Measurements from ENCODE around the gene RBFOX1. TPM values are rescaled to one million over a fixed set of nuclear protein-coding genes. Genes with fewer than 3 reads are reported as not detected.

The RBFOX1 gene
- total and polyA plus RNA-seq, 2 donors (not counting 1 experiment from before 2014, with no cell fraction given) = not detected

DNA sequence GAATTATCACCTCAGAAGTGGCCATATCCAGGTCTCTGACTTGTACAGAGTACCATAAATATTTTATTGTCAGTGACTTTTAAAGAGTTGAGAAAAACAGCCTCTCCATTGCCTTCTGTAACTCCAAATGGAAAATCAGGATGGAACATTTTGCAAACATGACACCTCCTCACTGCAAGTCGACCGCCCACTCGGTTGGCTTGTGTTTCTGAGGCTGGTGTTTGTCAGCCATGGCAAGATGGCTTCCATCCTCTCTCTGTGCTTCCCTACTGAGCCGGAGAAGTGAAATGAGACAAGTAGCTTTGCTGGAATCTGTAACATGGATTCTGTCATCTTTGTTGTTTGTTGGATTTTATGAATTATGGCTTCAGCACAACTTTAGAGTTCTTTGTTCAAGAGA, 172.8 kb downstream of the RBFOX1 start:
- Mint-ChIP-seq H3K27ac (no peak overlapping the region), H3K4me1 (no peaks in the 10 kb centered on the region), H3K27me3 (no peaks in the 10 kb centered on the region), H3K9me3 (ENCODE audit: insufficient read depth) (peaks cover 2% of the 10 kb centered on the region), H3K4me3 (no peak overlapping the region)
- Histone ChIP-seq H3K27ac (ENCODE audit: low read length in 2 of 2) (no peak overlapping the region), H2AFZ (ENCODE audit: insufficient read depth, low read depth, low read length, poor library complexity, severe bottlenecking) (no peak overlapping the region), H3K9me3 (ENCODE audit: control extremely low read depth in 1 of 3, control insufficient read depth in 2 of 3, insufficient read depth in 1 of 3, low read length in 2 of 3) (no peaks in the 10 kb centered on the region), H3K9ac (ENCODE audit: low read length) (no peak overlapping the region), H3K4me1 (ENCODE audit: control insufficient read depth in 2 of 2, insufficient read depth in 2 of 2, low read length in 2 of 2) (no peaks in the 10 kb centered on the region), H3K4me2 (replicated peaks; ENCODE audit: low read depth, low read length, poor library complexity, severe bottlenecking) (no peak overlapping the region), H3K4me3 (ENCODE audit: control extremely low read depth in 1 of 5, extremely low read depth in 1 of 5, insufficient read depth in 1 of 5, low read depth in 2 of 5, low read length in 4 of 5) (no peak overlapping the region), H3K79me2 (ENCODE audit: control insufficient read depth, insufficient read depth, low read length) (no peaks in the 10 kb centered on the region), H4K20me1 (ENCODE audit: control insufficient read depth, insufficient read depth, low read length, poor library complexity, severe bottlenecking) (no peaks in the 10 kb centered on the region), H3K27me3 (replicated peaks in 1 of 4; ENCODE audit: control extremely low read depth in 1 of 4, control insufficient read depth in 3 of 4, insufficient read depth in 4 of 4, low read length in 3 of 4) (no peaks in the 10 kb centered on the region), H3K36me3 (replicated peaks in 1 of 2; ENCODE audit: control extremely low read depth in 1 of 2, control insufficient read depth in 1 of 2, extremely low read depth in 1 of 2, insufficient read depth in 2 of 2, low read length in 1 of 2) (no peaks in the 10 kb centered on the region)
- no peak for TF ChIP-seq EZH2 (IDR thresholded peaks at IDR 0.05; ENCODE audit: borderline replicate concordance, insufficient read depth, low read depth, low read length, poor library complexity, severe bottlenecking)
- TF ChIP-seq, protein P1, sequence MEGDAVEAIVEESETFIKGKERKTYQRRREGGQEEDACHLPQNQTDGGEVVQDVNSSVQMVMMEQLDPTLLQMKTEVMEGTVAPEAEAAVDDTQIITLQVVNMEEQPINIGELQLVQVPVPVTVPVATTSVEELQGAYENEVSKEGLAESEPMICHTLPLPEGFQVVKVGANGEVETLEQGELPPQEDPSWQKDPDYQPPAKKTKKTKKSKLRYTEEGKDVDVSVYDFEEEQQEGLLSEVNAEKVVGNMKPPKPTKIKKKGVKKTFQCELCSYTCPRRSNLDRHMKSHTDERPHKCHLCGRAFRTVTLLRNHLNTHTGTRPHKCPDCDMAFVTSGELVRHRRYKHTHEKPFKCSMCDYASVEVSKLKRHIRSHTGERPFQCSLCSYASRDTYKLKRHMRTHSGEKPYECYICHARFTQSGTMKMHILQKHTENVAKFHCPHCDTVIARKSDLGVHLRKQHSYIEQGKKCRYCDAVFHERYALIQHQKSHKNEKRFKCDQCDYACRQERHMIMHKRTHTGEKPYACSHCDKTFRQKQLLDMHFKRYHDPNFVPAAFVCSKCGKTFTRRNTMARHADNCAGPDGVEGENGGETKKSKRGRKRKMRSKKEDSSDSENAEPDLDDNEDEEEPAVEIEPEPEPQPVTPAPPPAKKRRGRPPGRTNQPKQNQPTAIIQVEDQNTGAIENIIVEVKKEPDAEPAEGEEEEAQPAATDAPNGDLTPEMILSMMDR (IDR thresholded peaks at IDR 0.05) = no peak
- ChIA-PET CTCF (no interaction called here), POLR2A (no interaction called here)
- no peak for ATAC-seq (ENCODE audit: low read depth)
- WGBS (ENCODE audit: insufficient coverage) = 87% methylated on average over 4 of the region's 4 CpGs
- intact Hi-C loops (cut with micrococcal nuclease) = no loop called here
- no peak for DNase-seq

DNA sequence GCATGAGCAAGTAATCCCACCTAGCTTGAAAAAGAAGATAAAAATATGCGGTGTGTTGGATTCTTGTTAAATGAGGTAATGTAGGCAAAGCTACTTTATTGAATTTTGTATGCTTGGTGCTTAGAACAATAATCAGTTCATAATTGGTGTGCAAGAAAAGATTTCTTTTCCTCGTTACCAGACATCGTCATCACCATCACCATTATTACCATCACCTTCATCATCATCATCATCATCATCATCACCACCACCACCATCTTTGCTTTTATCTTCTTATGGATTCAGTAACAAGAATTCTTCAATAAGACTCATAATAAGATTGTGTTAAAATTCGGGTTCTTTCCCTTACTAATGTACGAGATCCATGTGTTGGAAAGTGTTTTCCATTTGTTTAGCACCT, 173.7 kb downstream of the RBFOX1 start:
- Histone ChIP-seq H3K9ac (ENCODE audit: low read length) (no peak overlapping the region), H3K36me3 (replicated peaks in 1 of 2; ENCODE audit: control extremely low read depth in 1 of 2, control insufficient read depth in 1 of 2, extremely low read depth in 1 of 2, insufficient read depth in 2 of 2, low read length in 1 of 2) (no peaks in the 10 kb centered on the region), H3K4me2 (replicated peaks; ENCODE audit: low read depth, low read length, poor library complexity, severe bottlenecking) (no peak overlapping the region), H3K4me3 (ENCODE audit: control extremely low read depth in 1 of 5, extremely low read depth in 1 of 5, insufficient read depth in 1 of 5, low read depth in 2 of 5, low read length in 4 of 5) (no peak overlapping the region), H2AFZ (ENCODE audit: insufficient read depth, low read depth, low read length, poor library complexity, severe bottlenecking) (no peak overlapping the region), H4K20me1 (ENCODE audit: control insufficient read depth, insufficient read depth, low read length, poor library complexity, severe bottlenecking) (no peaks in the 10 kb centered on the region), H3K27me3 (replicated peaks in 1 of 4; ENCODE audit: control extremely low read depth in 1 of 4, control insufficient read depth in 3 of 4, insufficient read depth in 4 of 4, low read length in 3 of 4) (no peaks in the 10 kb centered on the region), H3K4me1 (ENCODE audit: control insufficient read depth in 2 of 2, insufficient read depth in 2 of 2, low read length in 2 of 2) (no peaks in the 10 kb centered on the region), H3K79me2 (ENCODE audit: control insufficient read depth, insufficient read depth, low read length) (no peaks in the 10 kb centered on the region), H3K9me3 (ENCODE audit: control extremely low read depth in 1 of 3, control insufficient read depth in 2 of 3, insufficient read depth in 1 of 3, low read length in 2 of 3) (no peaks in the 10 kb centered on the region), H3K27ac (ENCODE audit: low read length in 2 of 2) (no peak overlapping the region)
- Mint-ChIP-seq H3K4me3 (no peak overlapping the region), H3K4me1 (no peaks in the 10 kb centered on the region), H3K27ac (no peak overlapping the region), H3K9me3 (ENCODE audit: insufficient read depth) (peaks cover 2% of the 10 kb centered on the region), H3K27me3 (no peaks in the 10 kb centered on the region)
- ChIA-PET CTCF (no interaction called here), POLR2A (no interaction called here)
- WGBS (ENCODE audit: insufficient coverage) = 100% methylated on average over 1 of the region's 5 CpGs
- TF ChIP-seq, protein P1 (IDR thresholded peaks at IDR 0.05) = no peak
- no peak for TF ChIP-seq EZH2 (IDR thresholded peaks at IDR 0.05; ENCODE audit: borderline replicate concordance, insufficient read depth, low read depth, low read length, poor library complexity, severe bottlenecking)
- no peak for DNase-seq
- ATAC-seq (ENCODE audit: low read depth) = no peak
- intact Hi-C loops (cut with micrococcal nuclease) = no loop called here
